ENCODE results near the gene ABHD12. TPM values are rescaled to one million over a fixed set of nuclear protein-coding genes. Genes with fewer than 3 reads are reported as not detected.
"Not testable (repeated sequence)": the region's sequence is repeated elsewhere in the genome, so short reads cannot be mapped to it uniquely, and the experiment has no call there.

Gene ABHD12
- polyA plus RNA-seq, 1 donor = 13.9 TPM

DNA sequence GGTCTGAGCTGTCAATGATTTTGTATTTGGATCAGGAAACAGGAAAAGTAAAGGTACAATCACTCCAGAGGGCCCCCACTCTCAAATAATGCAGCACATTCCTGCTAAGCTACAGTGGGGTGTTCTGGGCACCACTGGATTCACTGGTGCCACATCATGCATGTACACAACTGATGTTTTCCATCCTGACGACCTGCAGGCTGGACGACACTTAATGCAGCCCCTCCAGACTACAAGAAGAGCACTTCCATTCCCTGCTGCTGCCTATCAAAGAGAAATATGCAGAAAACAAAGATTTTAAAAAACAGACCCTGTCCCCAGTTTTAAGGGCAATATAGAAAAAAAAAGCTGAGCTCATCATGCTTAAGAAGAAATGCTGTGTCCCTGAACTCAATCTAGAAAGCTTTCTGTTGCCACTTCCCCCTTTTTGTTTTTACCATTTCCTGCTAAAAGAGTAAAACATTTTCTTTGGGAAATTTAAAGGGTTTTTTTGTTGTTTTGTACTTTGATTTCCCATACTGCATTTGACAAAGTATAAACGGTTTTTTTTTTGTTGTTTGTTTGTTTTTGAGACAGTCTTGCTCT, 35.5 kb downstream of the ABHD12 start:
- no peak for DNase-seq (ENCODE audit: low read depth)

DNA sequence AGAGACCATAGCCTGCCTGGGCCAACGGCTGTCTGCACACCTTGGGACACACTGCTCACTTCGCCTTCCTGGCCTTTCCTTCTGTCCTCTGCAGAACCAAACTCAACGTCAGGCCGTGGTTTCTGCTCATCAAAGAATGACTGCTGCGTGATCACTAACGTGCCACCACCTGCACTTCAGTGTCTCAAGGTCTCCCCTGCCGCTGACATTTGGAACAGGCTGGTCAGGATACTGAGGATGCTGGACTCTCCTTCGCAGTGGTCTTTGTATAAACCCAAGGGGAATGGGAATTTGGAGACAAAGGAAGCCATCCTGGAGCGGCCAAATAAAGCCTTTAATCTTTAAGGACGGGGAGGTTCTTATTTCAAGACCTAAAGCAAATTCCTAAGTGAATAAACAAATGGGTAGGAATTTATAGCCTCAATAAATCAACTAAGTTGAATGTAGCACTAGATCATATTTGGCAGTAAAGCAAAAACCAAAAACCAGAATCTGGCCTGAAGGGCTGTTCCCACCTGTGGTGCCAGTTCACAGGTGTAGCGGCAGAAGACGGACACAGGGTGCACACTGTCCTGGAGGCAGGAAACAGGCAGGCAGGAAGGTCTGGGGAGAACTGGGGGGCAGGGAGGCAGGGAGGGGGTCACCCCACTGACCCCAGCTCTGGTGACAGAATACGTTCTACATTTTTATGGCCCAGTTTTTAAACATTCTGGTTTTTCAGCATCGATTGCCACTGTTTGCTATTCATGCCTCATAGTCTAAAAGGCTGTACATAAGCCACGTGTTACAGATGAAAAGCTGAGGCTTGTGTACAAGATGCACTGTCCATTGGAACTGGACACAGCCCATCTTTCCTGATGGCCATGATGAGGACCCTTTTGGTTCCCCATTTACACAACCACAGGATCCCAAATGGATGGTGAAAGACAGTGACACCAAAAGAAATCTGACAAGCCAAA, 36.6 kb downstream of the ABHD12 start:
- DNase-seq (ENCODE audit: low read depth) = no peak

DNA sequence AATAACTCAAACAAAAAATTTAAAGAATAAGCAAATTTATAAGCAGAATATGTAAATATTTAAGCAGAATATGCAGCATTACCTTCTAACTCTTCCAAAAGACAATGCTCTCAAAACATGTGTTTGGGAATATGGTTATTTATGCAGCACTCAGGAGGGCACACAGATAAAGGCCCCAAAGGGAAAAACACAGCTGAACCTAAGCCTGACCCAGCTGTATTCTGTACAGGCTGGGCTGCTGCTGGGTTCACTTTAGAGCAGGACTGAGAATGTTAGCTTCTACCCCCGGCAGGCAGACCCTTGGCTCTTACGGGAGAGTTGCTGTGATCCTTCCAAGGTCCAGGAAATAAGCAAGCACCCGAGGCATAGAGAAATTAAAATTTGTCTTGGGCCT, 37.3 kb downstream of the ABHD12 start:
- DNase-seq (ENCODE audit: low read depth) = no peak

DNA sequence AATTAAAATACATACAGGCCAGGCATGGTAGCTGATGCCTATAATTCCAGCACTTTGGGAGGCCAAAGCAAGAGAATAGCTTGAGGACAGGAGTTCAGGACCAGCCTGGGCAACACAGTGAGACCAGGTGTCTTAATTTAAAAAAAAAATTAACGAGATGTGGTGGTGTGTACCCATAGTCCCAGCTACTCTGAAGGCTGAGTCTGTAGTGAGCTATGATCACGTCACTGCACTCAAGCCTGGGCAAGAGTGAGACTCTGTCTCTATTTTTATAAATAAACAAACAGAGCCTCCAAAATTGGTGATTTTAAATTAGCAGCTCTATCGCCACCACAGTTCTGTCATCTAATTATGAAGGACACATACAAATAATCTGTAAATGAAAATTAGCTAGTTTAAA, 37.9 kb downstream of the ABHD12 start:
- DNase-seq (ENCODE audit: low read depth) = no peak

DNA sequence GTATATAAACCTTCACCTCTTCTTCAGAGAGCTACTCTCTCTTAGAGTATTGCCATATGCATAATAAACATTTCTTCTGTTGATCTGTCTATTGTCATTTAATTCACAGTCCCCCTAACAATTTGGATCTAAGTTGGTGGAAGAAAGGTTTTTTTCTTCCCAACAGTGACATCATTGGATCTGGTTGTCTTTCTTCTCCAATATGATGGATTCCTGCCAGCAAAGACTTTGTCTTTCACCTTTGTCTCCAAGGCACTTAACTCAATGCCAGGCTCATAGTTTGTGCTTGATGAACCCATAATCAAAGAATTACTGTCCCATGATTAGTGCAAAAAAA, 39.6 kb downstream of the ABHD12 start:
- no peak for DNase-seq (ENCODE audit: low read depth)

DNA sequence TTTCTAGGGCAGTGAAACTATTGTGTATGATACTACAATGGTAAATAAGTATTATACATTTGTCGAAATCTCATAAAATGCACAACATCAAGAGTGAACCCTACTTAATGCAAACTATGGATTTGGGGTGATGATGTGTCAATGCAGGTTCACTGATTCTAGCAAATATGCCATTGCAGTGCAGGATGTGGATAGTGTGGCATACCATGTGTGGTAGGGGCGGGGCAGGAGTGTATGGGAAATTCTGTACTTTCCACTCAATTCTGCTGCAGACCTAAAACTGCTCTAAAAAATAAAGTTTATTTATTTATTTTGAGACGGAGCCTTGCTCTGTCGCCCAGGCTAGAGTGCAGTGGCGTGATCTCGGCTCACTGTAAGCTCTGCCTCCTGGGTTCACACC, 44.3 kb downstream of the ABHD12 start:
- no peak for DNase-seq (ENCODE audit: low read depth)

DNA sequence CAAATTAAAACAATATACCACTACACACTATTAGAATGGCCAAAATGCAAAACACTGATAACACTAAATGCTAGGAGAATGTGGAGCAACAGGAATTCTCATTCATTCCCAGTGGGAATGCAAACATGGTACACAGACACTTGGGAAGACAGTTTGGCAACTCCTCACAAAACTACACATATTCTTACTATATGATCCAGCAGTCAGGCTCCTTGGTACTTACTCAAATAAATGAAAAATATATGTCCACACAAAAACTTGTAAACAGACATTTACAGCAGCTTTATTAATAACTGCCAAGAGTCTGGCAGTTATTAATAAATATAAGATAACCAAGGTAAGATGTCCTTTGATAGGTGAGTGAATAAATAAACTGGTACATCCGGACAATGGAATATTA, 44.9 kb downstream of the ABHD12 start:
- DNase-seq (ENCODE audit: low read depth) = no peak

DNA sequence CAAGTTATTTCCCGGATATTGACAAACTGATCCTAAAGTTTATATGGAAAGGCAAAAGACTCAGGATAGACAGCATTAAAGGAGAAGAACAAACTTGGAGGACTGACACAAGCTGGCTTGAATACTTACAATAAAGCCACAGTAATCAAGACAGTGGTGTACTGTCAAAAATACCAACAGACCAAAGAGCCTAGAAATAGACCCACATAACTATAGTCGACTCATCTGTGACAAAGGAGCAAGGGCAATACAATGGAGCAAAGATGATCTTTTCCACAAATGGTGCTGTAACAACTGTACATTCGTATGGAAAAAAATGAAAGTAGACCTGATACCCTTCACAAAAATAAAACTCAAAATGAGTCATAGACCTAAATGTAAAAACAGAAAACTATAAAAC, 46.0 kb downstream of the ABHD12 start:
- DNase-seq (ENCODE audit: low read depth) = no peak

DNA sequence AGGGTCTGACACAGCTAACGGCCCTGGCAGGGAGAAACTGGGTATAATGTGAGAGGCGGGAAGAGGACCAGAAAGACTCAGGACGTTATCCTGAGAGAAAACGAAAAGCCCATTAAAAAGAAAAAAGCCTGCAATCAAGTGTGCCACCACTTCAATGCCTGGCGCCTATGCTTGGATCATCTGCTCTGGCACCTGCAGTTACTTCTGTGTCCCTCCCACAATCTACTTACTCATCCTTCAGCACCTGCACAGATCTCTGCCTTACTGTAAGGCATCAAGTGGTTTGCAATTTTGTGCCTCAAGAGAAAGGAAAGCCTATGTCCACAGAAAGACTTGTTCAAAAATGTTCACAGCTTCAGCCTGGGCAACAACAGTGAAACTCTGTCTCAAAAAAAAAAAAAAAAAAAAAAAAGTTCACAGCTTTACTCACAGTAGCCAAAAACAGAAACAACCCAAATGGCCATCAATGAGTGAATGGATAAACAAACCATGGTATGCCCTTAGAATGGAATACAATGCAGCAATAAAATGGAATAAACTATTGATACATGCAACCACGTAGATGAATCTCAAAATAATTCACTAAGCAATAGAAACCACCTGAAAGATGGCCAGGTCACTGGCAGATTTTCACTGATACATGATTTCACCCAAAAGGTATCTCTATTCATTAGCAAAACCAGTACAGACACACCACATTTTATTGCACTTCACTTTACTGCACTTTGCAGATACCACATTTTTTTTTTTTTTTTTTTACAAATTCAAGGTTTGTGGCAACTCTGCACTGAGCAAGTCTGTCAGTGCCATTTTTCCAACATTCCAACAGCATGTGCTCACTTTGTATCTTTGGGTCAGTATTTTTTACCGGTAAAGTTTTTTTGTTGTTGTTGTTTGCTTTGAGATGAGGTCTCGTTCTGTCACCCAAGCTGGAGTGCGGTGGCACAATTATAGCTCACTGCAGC, 48.6 kb downstream of the ABHD12 start:
- no peak for DNase-seq (ENCODE audit: low read depth)

DNA sequence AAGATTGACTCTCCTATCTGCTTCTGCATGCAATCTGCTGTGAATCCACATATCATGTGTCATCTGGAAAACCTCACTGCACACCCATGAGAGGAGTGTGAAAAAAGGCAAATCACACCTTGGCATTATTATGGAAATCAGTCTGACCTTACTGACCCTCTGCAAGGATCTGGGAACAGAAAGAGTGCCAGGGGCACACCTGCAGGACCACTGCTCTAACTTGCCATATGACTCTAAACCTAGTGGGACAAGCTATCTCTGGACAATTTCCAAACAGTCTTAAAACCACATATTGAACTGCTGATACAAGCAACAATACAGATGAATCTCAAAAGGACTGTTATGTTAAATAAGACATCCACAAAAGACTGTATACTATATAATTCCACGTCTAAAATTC, 50.3 kb downstream of the ABHD12 start:
- DNase-seq (ENCODE audit: low read depth) = no peak

DNA sequence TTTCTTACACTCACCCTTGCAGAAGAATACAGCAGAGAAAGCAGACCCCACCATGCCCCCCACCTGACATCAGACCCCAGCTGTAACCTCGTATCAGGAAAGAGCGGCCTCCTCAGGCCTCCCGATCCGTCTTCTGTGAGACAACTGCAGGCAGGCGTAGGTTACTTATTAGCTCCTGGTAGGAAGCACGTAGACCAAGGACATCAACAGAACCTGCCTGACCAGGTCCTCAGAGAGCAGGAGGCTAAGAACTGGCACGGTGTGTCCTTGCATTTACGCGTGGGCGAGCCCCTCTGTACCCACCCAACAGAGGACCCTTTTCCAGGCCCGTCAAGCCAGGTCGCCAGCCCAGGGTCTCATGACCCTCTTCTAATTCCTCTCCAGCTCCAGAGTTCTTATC, 51.0 kb downstream of the ABHD12 start:
- DNase-seq (ENCODE audit: low read depth) = no peak

DNA sequence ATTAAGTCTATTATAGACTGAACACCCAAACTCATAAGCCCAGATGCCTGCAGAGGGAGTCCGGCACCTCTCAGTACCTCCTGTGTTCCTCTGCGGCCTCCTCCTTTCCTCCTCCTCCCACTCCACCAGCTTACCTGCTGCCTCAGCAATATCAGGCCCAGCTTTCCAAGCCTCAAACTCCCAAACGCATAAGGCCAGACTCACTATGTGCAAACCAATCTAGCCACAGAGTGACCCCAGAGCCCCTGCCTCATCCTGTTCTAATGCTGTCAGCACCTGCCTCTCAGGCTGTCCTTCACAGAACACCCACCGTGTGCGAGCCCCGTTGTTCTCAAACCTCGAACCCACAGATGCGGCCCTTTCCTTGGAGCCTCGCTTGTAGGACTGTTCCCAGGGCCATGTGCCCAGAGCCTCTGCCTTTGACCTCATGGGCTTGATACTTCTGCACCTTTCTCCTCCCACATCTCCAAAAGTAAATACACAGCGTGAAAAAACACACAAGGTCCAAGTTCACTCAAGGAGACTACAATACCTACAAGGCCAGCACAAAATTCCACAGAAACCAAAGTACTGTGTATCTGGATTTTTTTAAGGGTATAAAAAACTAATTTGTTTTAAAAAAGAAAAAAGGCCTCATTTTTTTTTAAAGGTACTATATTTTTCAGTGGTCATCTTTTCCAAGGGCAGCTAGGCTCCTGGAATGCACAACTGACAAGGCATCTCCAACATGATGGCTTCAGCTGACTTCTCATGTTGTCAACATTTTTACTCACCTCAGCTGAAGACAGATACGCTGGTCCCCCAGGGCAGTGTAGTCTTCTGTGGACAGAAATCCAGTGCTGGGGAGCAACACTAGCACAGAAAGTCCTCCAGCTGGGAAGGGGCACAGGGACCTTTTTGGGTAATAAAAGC, 52.3 kb downstream of the ABHD12 start:
- no peak for DNase-seq (ENCODE audit: low read depth)

DNA sequence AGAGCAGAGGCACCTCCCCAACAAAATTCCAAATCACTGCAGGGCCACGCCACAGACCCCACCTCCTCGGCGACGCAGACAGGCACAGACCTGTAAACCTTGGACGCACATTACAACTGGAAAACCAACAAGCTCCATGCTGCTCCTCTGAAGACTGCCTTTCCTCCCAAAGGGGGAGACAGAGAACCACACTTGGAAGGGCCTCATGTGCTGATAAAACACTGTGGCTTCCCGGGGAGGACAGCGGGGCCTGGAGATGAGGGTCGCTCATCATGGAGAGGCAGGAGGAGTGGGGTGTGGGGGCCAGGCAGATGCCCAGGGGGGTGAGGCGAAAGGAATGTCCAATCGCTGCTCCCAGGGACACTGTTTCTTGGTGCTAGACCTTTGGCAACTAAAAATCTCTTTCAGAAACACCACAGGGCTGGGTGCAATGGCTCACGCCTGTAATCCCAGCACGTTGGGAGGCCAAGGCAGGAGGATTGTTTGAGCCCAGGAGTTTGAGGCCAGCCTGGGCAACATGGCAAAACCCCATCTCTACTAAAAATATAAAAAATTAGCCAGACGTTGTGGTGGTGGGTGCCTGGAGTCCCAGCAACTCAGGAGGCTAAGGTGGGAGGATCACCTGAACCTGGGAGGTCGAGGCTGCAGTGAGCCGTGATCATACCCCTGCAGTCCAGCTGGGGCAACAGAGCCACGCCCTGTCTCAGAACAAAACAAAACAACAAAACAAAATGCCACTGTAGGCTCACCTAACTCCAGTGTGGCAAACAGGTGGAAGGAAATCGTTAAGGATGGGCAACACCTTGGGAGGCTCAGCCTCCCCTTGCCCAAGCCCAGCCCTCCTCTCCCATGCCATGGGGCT, 53.8 kb downstream of the ABHD12 start:
- DNase-seq (ENCODE audit: low read depth) = no peak

DNA sequence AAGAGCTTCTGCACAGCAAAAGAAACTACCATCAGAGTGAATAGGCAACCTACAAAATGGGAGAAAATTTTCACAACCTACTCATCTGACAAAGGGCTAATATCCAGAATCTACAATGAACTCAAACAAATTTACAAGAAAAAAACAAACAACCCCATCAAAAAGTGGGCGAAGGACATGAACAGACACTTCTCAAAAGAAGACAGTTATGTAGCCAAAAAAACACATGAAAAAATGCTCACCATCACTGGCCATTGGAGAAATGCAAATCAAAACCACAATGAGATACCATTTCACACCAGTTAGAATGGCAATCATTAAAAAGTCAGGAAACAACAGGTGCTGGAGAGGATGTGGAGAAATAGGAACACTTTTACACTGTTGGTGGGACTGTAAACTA, 55.7 kb downstream of the ABHD12 start:
- DNase-seq (ENCODE audit: low read depth) = not testable (repeated sequence)

DNA sequence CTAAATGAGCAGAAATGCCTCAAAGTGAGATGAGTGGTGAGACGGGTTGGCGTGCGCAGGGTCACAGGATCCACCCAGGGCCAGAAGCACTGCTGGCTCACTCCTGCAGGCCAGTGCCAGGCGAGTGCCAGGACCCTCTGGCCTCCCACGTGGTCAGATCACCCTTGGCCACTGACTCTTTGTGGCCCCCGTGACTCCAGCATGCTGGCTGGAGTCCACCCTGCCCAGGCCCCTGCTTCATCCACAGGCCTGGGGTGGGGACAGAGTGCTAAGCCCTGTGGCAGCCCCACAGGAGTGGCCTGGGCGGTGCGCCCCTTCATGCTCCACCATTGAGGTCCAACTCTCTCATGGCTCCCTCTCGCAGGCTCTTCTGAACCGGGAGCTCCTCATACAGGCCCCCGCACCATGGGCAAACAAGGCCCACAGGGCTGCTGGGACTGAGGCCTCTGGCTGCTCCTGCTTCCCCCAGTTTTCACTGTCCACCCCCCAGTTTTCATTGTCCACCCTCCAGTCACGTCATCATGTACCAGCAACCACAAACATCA, 61.6 kb downstream of the ABHD12 start:
- DNase-seq (ENCODE audit: low read depth) = no peak

DNA sequence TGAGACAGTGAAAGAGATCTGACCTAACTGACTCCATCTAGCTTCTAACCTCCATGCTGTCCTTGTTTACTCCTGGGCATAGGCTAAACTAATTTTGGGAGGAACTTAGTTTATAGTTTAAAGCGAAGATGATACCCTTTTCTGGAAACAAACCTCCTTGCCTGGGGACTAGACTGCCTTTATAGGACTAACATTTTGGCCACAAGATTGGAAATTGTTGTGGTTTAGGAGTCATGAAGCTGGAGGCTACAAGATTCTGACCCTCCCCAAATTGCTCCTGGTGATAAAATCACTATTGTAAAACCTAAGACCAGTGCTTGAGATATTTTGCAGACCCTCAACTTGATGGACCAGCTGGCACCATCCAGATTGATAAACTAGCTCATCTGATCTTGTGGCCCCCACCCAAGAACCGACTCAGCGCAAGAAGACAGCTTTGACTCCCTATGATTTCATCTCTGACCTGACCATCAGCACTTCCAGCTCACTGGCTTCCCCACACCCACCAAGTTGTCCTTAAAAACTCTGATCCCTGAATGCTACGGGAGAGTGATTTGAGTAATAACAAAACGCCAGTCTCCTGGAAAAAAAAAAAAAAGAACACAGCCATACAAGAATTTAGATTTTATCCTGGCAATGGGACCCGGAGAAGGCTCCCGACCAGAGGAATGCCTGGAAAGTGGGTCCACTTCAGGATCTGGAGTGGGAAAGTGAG, 63.0 kb downstream of the ABHD12 start:
- no peak for DNase-seq (ENCODE audit: low read depth)

DNA sequence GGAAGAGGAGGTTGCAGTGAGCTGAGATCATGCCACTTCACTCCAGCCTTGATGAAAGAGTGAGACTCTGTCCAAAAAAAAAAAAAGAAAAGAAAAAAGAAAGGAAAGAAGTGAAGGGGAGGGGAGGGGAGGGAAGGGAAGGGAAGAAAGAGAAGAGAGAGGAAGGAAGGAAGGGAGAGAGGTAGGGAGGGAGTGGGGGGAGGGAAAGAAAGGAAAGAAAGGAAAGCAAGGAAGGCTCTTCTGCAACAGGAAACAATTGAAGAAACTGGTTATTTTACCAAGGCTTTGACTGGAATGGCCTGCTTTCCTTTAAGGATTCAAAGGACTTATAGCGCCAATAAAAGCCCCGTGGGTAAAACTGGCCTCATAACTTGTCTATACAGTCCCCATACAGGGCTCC, 64.6 kb downstream of the ABHD12 start:
- no peak for DNase-seq (ENCODE audit: low read depth)

DNA sequence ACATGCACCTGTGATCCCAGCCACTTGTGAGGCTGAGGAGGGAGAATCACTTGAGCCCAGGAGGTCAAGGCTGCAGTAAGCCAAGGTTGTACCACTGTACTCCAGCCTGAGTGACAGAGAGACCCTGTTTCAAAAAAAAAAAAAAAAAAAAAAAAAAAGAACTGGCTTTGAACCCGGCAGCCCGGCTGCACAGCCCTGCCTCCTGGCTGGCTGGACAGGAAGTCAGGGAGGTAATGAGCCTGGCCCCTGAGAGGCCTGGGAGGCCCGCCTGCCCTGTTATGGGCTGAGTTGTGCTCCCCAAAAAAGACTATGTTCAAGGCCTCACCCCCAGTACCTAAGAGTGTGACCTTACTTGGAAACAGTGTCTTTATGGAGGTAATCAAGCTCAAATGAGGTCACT, 65.6 kb downstream of the ABHD12 start:
- DNase-seq (ENCODE audit: low read depth) = no peak

DNA sequence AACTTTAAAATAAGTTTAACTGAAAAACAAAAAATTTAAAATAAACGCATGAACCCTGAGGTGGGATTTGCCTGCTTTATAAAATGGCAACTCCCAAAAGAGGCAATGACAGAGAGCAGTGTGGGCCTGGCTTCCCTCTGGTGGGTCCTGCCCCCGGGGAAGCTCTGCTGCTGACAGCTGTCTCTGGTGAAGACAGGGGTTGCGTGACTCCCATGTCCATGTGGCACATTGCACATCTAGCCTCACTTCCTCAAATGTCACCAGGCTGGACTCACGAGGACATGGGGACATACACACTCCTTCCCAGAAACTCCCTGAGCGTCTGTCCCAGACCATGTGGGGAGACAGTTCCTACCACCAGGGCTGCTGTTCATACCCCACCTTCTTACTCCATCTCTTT, 66.2 kb downstream of the ABHD12 start:
- DNase-seq (ENCODE audit: low read depth) = no peak

Measured in forelimb muscle (tissue), 1 donor.